Osteoblast (primary cell): Measurements from ENCODE around the gene TRAK2. TPM values are rescaled to one million over a fixed set of nuclear protein-coding genes. Genes with fewer than 3 reads are reported as not detected.
A peak's percentile ranks its signal among the peaks of the same experiment; 100 is the strongest.

Experiments
- DNase-seq: peaks from one replicate; pipeline ENCODE4 v3.0.0; 2011; ENCODE audit warnings: low spot score, mixed read lengths; ENCODE audit not compliant: insufficient read length; ENCODE audit errors: missing footprints
- H2AFZ ChIP-seq: 2 replicates; pipeline ENCODE4 v1.6.0; 2011; ENCODE audit warnings: mild to moderate bottlenecking, low read length
- H3K27ac ChIP-seq: 2 replicates; pipeline ENCODE4 v1.5.1; 2011; ENCODE audit warnings: mild to moderate bottlenecking, low read depth, low read length, moderate library complexity
- H3K27me3 ChIP-seq: 2 replicates; pipeline ENCODE4 v1.6.0; 2012; ENCODE audit warnings: mild to moderate bottlenecking, control low read depth, inconsistent platforms, low read length, moderate library complexity; ENCODE audit not compliant: insufficient read depth
- H3K36me3 ChIP-seq: 2 replicates; pipeline ENCODE4 v1.5.1; 2011; ENCODE audit warnings: mild to moderate bottlenecking, low read length, control low read depth, moderate library complexity; ENCODE audit not compliant: insufficient read depth
- H3K4me1 ChIP-seq: 2 replicates; pipeline ENCODE4 v1.5.1; 2011; ENCODE audit warnings: mild to moderate bottlenecking, low read length, control low read depth, moderate library complexity; ENCODE audit not compliant: insufficient read depth
- H3K4me2 ChIP-seq: 2 replicates; pipeline ENCODE4 v1.6.0; 2011; ENCODE audit warnings: mild to moderate bottlenecking, low read length; ENCODE audit not compliant: insufficient read depth
- H3K4me3 ChIP-seq: fragments of 200-600 bp; sonication (generic); 3 replicates; pipeline ENCODE4 v1.5.1; 2012; ENCODE audit warnings: mild to moderate bottlenecking, low read length, inconsistent platforms; ENCODE audit not compliant: insufficient read depth
- H3K79me2 ChIP-seq: 2 replicates; pipeline ENCODE4 v1.6.0; 2012; ENCODE audit warnings: mild to moderate bottlenecking, low read length, control low read depth, inconsistent platforms; ENCODE audit not compliant: insufficient read depth
- H3K9me3 ChIP-seq: 2 replicates; pipeline ENCODE4 v1.5.1; 2011; ENCODE audit warnings: low read depth, low read length, control low read depth
- H4K20me1 ChIP-seq: 2 replicates; pipeline ENCODE4 v1.6.0; 2012; ENCODE audit warnings: mild to moderate bottlenecking, low read length, control low read depth; ENCODE audit not compliant: insufficient read depth
- CTCF ChIP-seq: IDR thresholded peaks from 2 replicates; pipeline ENCODE4 v1.5.1; 2011; ENCODE audit warnings: mild to moderate bottlenecking, low read depth, low read length, moderate library complexity; ENCODE audit errors: extremely low read depth
- total RNA-seq: library from RNA; depleted of rRNA; stranded (reverse); fragments of >200 nt; gene quantifications from 2 replicates; pipeline ENCODE4 v1.2.3, GENCODE V29; 2012

The TRAK2 gene
- total RNA-seq, 1 donor = 56.8 TPM

GRCh38 chr2:201413143-201413542, 38.1 kb downstream of the TRAK2 start:
- H3K79me2 ChIP-seq = peaks cover 69% of the 10 kb centered on the region
- no peaks in the 10 kb centered on the region for H3K36me3 ChIP-seq
- no peak overlapping the region for H3K27ac ChIP-seq
- H3K27me3 ChIP-seq = no peaks in the 10 kb centered on the region
- H4K20me1 ChIP-seq = no peaks in the 10 kb centered on the region
- DNase-seq = no peak
- no peak for TF ChIP-seq CTCF
- H2AFZ ChIP-seq = no peak overlapping the region
- peaks cover 51% of the 10 kb centered on the region for H3K4me1 ChIP-seq
- no peaks in the 10 kb centered on the region for H3K9me3 ChIP-seq
- no peak overlapping the region for H3K4me2 ChIP-seq
- H3K4me3 ChIP-seq = no peak overlapping the region

GRCh38 chr2:201411421-201411820, 39.8 kb downstream of the TRAK2 start:
- Histone ChIP-seq H3K4me2 (peak overlapping the region; percentile 36), H3K4me1 (peaks cover 55% of the 10 kb centered on the region), H3K27ac (peak overlapping the region; percentile 38), H2AFZ (no peak overlapping the region), H3K9me3 (no peaks in the 10 kb centered on the region), H3K27me3 (no peaks in the 10 kb centered on the region), H3K79me2 (peaks cover 64% of the 10 kb centered on the region), H3K36me3 (no peaks in the 10 kb centered on the region), H4K20me1 (no peaks in the 10 kb centered on the region), H3K4me3 (no peak overlapping the region)
- no peak for TF ChIP-seq CTCF
- peak; percentile 8 for DNase-seq

GRCh38 chr2:201408931-201409330, 42.3 kb downstream of the TRAK2 start:
- H4K20me1 ChIP-seq = no peaks in the 10 kb centered on the region
- no peaks in the 10 kb centered on the region for H3K27me3 ChIP-seq
- H2AFZ ChIP-seq = no peak overlapping the region
- no peak for TF ChIP-seq CTCF
- no peak for DNase-seq
- no peaks in the 10 kb centered on the region for H3K9me3 ChIP-seq
- H3K4me1 ChIP-seq = peaks cover 41% of the 10 kb centered on the region
- peaks cover 4% of the 10 kb centered on the region for H3K36me3 ChIP-seq
- H3K27ac ChIP-seq = no peak overlapping the region
- H3K4me3 ChIP-seq = no peak overlapping the region
- peaks cover 62% of the 10 kb centered on the region for H3K79me2 ChIP-seq
- H3K4me2 ChIP-seq = no peak overlapping the region

- peaks cover 42% of the 10 kb centered on the region for H3K4me1 ChIP-seq
- H3K36me3 ChIP-seq = peaks cover 4% of the 10 kb centered on the region
- DNase-seq = no peak
- H3K9me3 ChIP-seq = no peaks in the 10 kb centered on the region
- H3K4me3 ChIP-seq = no peak overlapping the region
- no peaks in the 10 kb centered on the region for H3K27me3 ChIP-seq
- no peak overlapping the region for H2AFZ ChIP-seq
- no peak overlapping the region for H3K27ac ChIP-seq
- H3K79me2 ChIP-seq = peaks cover 53% of the 10 kb centered on the region
- no peak overlapping the region for H3K4me2 ChIP-seq
- H4K20me1 ChIP-seq = no peaks in the 10 kb centered on the region
- TF ChIP-seq CTCF = no peak
Observed at GRCh38 chr2:201407265-201407664, 44.0 kb downstream of the TRAK2 start.
